HCT116 (cell line): ENCODE data around the gene SRCAP. TPM values are rescaled to one million over a fixed set of nuclear protein-coding genes. Genes with fewer than 3 reads are reported as not detected.

Experiments used
- ATAC-seq: fragments of 200-7000 bp; cut with Tn5 transposase; 2 replicates; pipeline ENCODE4 v1.9.1; 2020; ENCODE audit warnings: mild to moderate bottlenecking, moderate library complexity
- BruUV-seq: library from RNA; stranded (reverse); fragments of 400-500 nt; replicated peaks from 2 replicates; lab custom pipeline; 2021; lab: Mats Ljungman, UMichigan
- CTCF ChIA-PET: fragments of 300-600 bp; sonication (Branson Sonifier 250); formaldehyde crosslinking; loops from one replicate; lab custom pipeline; 2021; ENCODE audit warnings: antibody characterized with exemption; lab: Charles Lee
- POLR2A ChIA-PET: fragments of 300-600, 350-600 bp; sonication (Branson Sonifier 250); formaldehyde crosslinking; loops from one replicate; lab custom pipeline; 2021; ENCODE audit warnings: antibody characterized with exemption; lab: Charles Lee
- RAD21 ChIA-PET, 2 experiments: fragments of 300-600 bp; sonication (Branson Sonifier 250); formaldehyde crosslinking; loops; one replicate each; lab custom pipeline; 2023; ENCODE audit warnings: low total read pairs in 2 of 2; ENCODE audit not compliant: uncharacterized antibody in 2 of 2, unreplicated experiment in 2 of 2, low non-redundant PET in 1 of 2; lab: Charles Lee
- DNase-seq: peaks from one replicate; pipeline ENCODE4 v3.0.0-alpha.2; 2010; ENCODE audit warnings: low read depth, low spot score
- H2AFZ ChIP-seq: fragments of 200-600 bp; shearing (Covaris generic), sonication (generic); 2 replicates; pipeline ENCODE4 v1.6.1; 2017; ENCODE audit warnings: low read depth, mixed run types, mixed read lengths, antibody characterized with exemption, low read length; ENCODE audit not compliant: poor library complexity, severe bottlenecking
- H3K27ac ChIP-seq: 2 replicates; pipeline ENCODE4 v1.5.1; 2012; ENCODE audit warnings: low read depth, low read length
- H3K27me3 ChIP-seq: fragments of 200-600 bp; sonication (generic); 2 replicates; pipeline ENCODE4 v1.6.1; 2016; ENCODE audit warnings: mixed run types, low read length, mixed read lengths; ENCODE audit not compliant: insufficient read depth
- H3K36me3 ChIP-seq, 2 experiments: fragments of 200-500 bp in 1 of 2; fragments of 200-600 bp in 1 of 2; sonication (Bioruptor generic) in 1 of 2; sonication (generic) in 1 of 2; 2 replicates each; pipeline versions ENCODE4 v1.5.1 to v1.6.1; 2014 to 2016; ENCODE audit warnings: low read length in 2 of 2, inconsistent platforms in 1 of 2, mixed read lengths in 1 of 2, mixed run types in 1 of 2; ENCODE audit not compliant: insufficient read depth in 2 of 2, control insufficient read depth in 1 of 2
- H3K4me1 ChIP-seq, 2 experiments: fragments of 200-600 bp in 1 of 2; sonication (generic) in 1 of 2; 2 replicates each; pipeline versions ENCODE4 v1.5.1 to v1.6.1; 2012 to 2017; ENCODE audit warnings: low read length in 2 of 2, inconsistent platforms in 1 of 2, mild to moderate bottlenecking in 1 of 2, mixed read lengths in 1 of 2, mixed run types in 1 of 2, moderate library complexity in 1 of 2; ENCODE audit not compliant: insufficient read depth in 2 of 2, control insufficient read depth in 1 of 2
- H3K4me2 ChIP-seq: fragments of 200-600 bp; sonication (generic); 2 replicates; pipeline ENCODE4 v1.6.1; 2017; ENCODE audit warnings: mixed run types, low read length, mixed read lengths
- H3K4me3 ChIP-seq, 2 experiments: fragments of 200-600 bp in 1 of 2; sonication (generic) in 1 of 2; replicated peaks in 1 of 2; 2 replicates each; pipeline ENCODE4 v1.5.1; 2011 to 2016; ENCODE audit warnings: low read length in 2 of 2, control low read depth in 1 of 2, low read depth in 1 of 2, mild to moderate bottlenecking in 1 of 2, mixed read lengths in 1 of 2, mixed run types in 1 of 2
- H3K79me2 ChIP-seq: fragments of 200-600 bp; sonication (generic); 2 replicates; pipeline ENCODE4 v1.6.1; 2017; ENCODE audit warnings: mild to moderate bottlenecking, mixed run types, low read length, moderate library complexity, mixed read lengths; ENCODE audit not compliant: insufficient read depth
- H3K9ac ChIP-seq: fragments of 200-600 bp; sonication (generic); 2 replicates; pipeline ENCODE4 v1.6.1; 2016; ENCODE audit warnings: low read length, mixed read lengths
- H3K9me2 ChIP-seq: fragments of 200-600 bp; sonication (generic), shearing (Covaris generic); 2 replicates; pipeline ENCODE4 v1.6.1; 2017; ENCODE audit warnings: mixed run types, mild to moderate bottlenecking, moderate library complexity; ENCODE audit not compliant: insufficient read depth
- H3K9me3 ChIP-seq, 2 experiments: fragments of 200-500 bp in 1 of 2; fragments of 200-600 bp in 1 of 2; sonication (Bioruptor generic) in 1 of 2; sonication (generic) in 1 of 2; 2 replicates each; pipeline ENCODE4 v1.6.1; 2014 to 2017; ENCODE audit warnings: low read length in 2 of 2, mixed read lengths in 2 of 2, inconsistent platforms in 1 of 2, low read depth in 1 of 2, mild to moderate bottlenecking in 1 of 2, mixed run types in 1 of 2, moderate library complexity in 1 of 2; ENCODE audit not compliant: control insufficient read depth in 1 of 2, insufficient read depth in 1 of 2
- H4K20me1 ChIP-seq: fragments of 200-600 bp; sonication (generic), shearing (Covaris generic); 2 replicates; pipeline ENCODE4 v1.6.1; 2017; ENCODE audit warnings: mixed run types, mild to moderate bottlenecking, moderate library complexity; ENCODE audit not compliant: insufficient read depth
- CBX3 ChIP-seq: IDR thresholded peaks from 2 replicates; pipeline ENCODE4 v1.6.1; 2012; ENCODE audit warnings: low read depth
- CEBPB ChIP-seq: IDR thresholded peaks from 2 replicates; pipeline ENCODE4 v1.6.1; 2012; ENCODE audit warnings: low read depth
- EGR1 ChIP-seq: IDR thresholded peaks from 2 replicates; pipeline ENCODE4 v1.6.1; 2012; ENCODE audit warnings: low read depth
- ELF1 ChIP-seq: IDR thresholded peaks from 2 replicates; pipeline ENCODE4 v1.6.1; 2012; ENCODE audit warnings: low read depth, borderline replicate concordance
- EZH2 ChIP-seq: fragments of 200-600 bp; sonication (generic); IDR thresholded peaks from 2 replicates; pipeline ENCODE4 v1.6.1; 2017; ENCODE audit warnings: antibody characterized with exemption, mixed run types
- FOSL1 ChIP-seq: IDR thresholded peaks from 2 replicates; pipeline ENCODE4 v1.6.1; 2012; ENCODE audit warnings: low read depth
- JUND ChIP-seq: IDR thresholded peaks from 2 replicates; pipeline ENCODE4 v1.6.1; 2012
- POLR2A ChIP-seq: IDR thresholded peaks from 2 replicates; pipeline ENCODE4 v1.7.0; 2011; ENCODE audit warnings: borderline replicate concordance; ENCODE audit not compliant: insufficient read depth, insufficient read length; ENCODE audit errors: extremely low read depth
- POLR2AphosphoS5 ChIP-seq: IDR thresholded peaks from 2 replicates; pipeline ENCODE4 v1.6.1; 2011; ENCODE audit warnings: mild to moderate bottlenecking, low read depth, low read length, moderate library complexity
- RAD21 ChIP-seq: IDR thresholded peaks from 2 replicates; pipeline ENCODE4 v1.6.1; 2012; ENCODE audit warnings: low read depth, mild to moderate bottlenecking
- SIN3A ChIP-seq: IDR thresholded peaks from 2 replicates; pipeline ENCODE4 v1.6.1; 2012; ENCODE audit warnings: low read depth
- SP1 ChIP-seq: IDR thresholded peaks from 2 replicates; pipeline ENCODE4 v1.6.1; 2012; ENCODE audit warnings: low read depth
- SRF ChIP-seq: IDR thresholded peaks from 2 replicates; pipeline ENCODE4 v1.6.1; 2012; ENCODE audit warnings: low read depth
- TCF7L2 ChIP-seq: IDR thresholded peaks from 2 replicates; pipeline ENCODE4 v1.7.0; 2011; ENCODE audit warnings: borderline replicate concordance, inconsistent platforms; ENCODE audit not compliant: insufficient read depth, insufficient read length; ENCODE audit errors: extremely low read depth
- YY1 ChIP-seq: IDR thresholded peaks from 2 replicates; pipeline ENCODE4 v1.6.1; 2011; ENCODE audit warnings: low read length, low read depth, moderate library complexity, mild to moderate bottlenecking; ENCODE audit not compliant: insufficient replicate concordance; ENCODE audit errors: extremely low read depth
- intact Hi-C: fragments of 100-400 bp; cut with micrococcal nuclease; formaldehyde crosslinking; loops from 2 replicates; pipeline ENCODE4 v1.10.0; 2022
- total RNA-seq: library from RNA; stranded (reverse); gene quantifications from one replicate; pipeline ENCODE4 v1.2.1, GENCODE V29; 2021; ENCODE audit not compliant: unreplicated experiment
- TF ChIP-seq, protein P1 (sequence below): IDR thresholded peaks from 2 replicates; pipeline ENCODE4 v1.6.1; 2012
- TF ChIP-seq, protein P2 (sequence below): IDR thresholded peaks from 2 replicates; pipeline ENCODE4 v1.6.1; 2011; ENCODE audit warnings: mild to moderate bottlenecking, low read length, moderate library complexity; ENCODE audit not compliant: insufficient replicate concordance; ENCODE audit errors: extremely low read depth
- TF ChIP-seq, protein P3 (sequence below), 3 experiments: fragments of 200-600 bp in 1 of 3; sonication (generic) in 1 of 3; IDR thresholded peaks in 2 of 3; conservative IDR thresholded peaks in 1 of 3; 2 replicates each; pipeline ENCODE4 v1.5.1; 2012 to 2017; ENCODE audit warnings: low read depth in 2 of 3, low read length in 2 of 3, antibody characterized with exemption in 1 of 3, borderline replicate concordance in 1 of 3, control low read depth in 1 of 3, mild to moderate bottlenecking in 1 of 3, mixed read lengths in 1 of 3, mixed run types in 1 of 3, moderate library complexity in 1 of 3; ENCODE audit not compliant: insufficient read depth in 1 of 3
- TF ChIP-seq, protein P4 (sequence below): IDR thresholded peaks from 2 replicates; pipeline ENCODE4 v1.6.1; 2012; ENCODE audit warnings: low read depth

The SRCAP gene
- total RNA-seq, 1 experiment from 2014 or later, result 59.6 TPM

DNA sequence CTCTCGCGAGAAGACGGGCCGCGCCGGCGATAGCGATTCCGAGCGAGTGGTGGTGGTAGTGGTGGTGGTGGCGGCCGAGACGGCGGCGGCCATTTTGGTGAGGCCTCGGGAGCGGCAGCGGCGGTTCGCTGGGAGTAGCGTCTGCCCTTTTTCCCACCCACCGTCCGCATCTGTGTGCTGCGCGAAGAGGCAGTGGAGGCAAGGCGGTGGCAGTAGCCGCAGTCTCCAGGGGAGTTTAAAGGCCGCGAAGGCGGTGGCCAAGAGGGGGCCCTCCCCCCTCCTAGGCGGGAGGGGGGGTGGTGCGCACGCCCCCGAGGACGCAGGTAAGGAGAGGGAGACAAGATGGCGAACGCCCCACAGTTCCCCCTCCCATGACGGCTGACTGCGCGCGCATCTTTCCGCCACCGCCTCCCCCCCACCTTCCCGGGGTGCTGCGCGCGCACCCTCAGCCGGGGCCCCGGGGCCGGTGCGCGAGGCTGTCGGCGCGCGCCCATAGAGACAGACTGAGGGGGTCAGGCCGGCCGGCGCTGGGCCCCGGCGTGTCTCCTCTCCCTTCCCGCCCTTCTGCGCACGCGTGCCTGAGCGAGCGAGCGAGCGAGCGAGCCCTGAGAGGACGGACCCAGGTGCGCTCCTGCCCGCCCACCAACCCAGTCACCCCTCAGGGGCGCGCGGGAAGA lies 694 bp upstream of the SRCAP start:
- ChIA-PET RAD21 (no interaction called here), POLR2A (interaction anchor here (1.8 kb wide), 1 partner anchor 64 kb away, joined by 4 read pairs; no protein-coding TSS in a partner anchor), CTCF (interaction anchor here (1.4 to 2.5 kb wide), 2 partner anchors 47 to 268 kb away, joined by 4 to 8 read pairs; partner anchors contain the start of genes DCTPP1 and PRR14)
- peak overlapping the region; percentile 94 for H3K4me2 ChIP-seq
- peaks cover 13 to 27% of the 10 kb centered on the region in 2 experiments for H3K4me1 ChIP-seq
- peak overlapping the region; percentile 100 for H3K27ac ChIP-seq
- no peaks in the 10 kb centered on the region for H3K27me3 ChIP-seq
- DNase-seq, result peak; percentile 95
- BruUV-seq, result no TSS peak
- no peaks in the 10 kb centered on the region for H3K9me2 ChIP-seq
- H3K79me2 ChIP-seq, result peaks cover 42% of the 10 kb centered on the region
- peak; percentile 75 for ATAC-seq
- peaks cover 11 to 27% of the 10 kb centered on the region in 2 experiments for H3K36me3 ChIP-seq
- peak overlapping the region; percentile 94 to 95 for H3K4me3 ChIP-seq
- intact Hi-C loops, result loop anchor here (1.0 to 2.0 kb wide), 3 partner anchors 39 to 224 kb away; partner anchors contain the start of gene FBRS
- H3K9ac ChIP-seq, result peak overlapping the region; percentile 100
- no peak overlapping the region for H2AFZ ChIP-seq
- H4K20me1 ChIP-seq, result no peaks in the 10 kb centered on the region
- H3K9me3 ChIP-seq, result no peaks in the 10 kb centered on the region
- TF ChIP-seq, protein P1, sequence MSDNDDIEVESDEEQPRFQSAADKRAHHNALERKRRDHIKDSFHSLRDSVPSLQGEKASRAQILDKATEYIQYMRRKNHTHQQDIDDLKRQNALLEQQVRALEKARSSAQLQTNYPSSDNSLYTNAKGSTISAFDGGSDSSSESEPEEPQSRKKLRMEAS, result peak; percentile 60
- TF ChIP-seq POLR2A, result no peak
- no peak for TF ChIP-seq TCF7L2
- peak; percentile 94 for TF ChIP-seq YY1
- TF ChIP-seq RAD21, result no peak
- TF ChIP-seq FOSL1, result no peak
- TF ChIP-seq, protein P2, sequence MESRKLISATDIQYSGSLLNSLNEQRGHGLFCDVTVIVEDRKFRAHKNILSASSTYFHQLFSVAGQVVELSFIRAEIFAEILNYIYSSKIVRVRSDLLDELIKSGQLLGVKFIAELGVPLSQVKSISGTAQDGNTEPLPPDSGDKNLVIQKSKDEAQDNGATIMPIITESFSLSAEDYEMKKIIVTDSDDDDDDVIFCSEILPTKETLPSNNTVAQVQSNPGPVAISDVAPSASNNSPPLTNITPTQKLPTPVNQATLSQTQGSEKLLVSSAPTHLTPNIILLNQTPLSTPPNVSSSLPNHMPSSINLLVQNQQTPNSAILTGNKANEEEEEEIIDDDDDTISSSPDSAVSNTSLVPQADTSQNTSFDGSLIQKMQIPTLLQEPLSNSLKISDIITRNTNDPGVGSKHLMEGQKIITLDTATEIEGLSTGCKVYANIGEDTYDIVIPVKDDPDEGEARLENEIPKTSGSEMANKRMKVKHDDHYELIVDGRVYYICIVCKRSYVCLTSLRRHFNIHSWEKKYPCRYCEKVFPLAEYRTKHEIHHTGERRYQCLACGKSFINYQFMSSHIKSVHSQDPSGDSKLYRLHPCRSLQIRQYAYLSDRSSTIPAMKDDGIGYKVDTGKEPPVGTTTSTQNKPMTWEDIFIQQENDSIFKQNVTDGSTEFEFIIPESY, result no peak
- peak; percentile 65 for TF ChIP-seq SP1
- TF ChIP-seq CEBPB, result no peak
- TF ChIP-seq, protein P3, sequence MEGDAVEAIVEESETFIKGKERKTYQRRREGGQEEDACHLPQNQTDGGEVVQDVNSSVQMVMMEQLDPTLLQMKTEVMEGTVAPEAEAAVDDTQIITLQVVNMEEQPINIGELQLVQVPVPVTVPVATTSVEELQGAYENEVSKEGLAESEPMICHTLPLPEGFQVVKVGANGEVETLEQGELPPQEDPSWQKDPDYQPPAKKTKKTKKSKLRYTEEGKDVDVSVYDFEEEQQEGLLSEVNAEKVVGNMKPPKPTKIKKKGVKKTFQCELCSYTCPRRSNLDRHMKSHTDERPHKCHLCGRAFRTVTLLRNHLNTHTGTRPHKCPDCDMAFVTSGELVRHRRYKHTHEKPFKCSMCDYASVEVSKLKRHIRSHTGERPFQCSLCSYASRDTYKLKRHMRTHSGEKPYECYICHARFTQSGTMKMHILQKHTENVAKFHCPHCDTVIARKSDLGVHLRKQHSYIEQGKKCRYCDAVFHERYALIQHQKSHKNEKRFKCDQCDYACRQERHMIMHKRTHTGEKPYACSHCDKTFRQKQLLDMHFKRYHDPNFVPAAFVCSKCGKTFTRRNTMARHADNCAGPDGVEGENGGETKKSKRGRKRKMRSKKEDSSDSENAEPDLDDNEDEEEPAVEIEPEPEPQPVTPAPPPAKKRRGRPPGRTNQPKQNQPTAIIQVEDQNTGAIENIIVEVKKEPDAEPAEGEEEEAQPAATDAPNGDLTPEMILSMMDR (IDR thresholded peaks at IDR 0.05 in 2 of 3, conservative IDR thresholded peaks at IDR 0.05 in 1 of 3; ENCODE audit: borderline replicate concordance in 1 of 3, insufficient read depth in 1 of 3, low read depth in 2 of 3, low read length in 2 of 3), result no peak
- TF ChIP-seq, protein P4, sequence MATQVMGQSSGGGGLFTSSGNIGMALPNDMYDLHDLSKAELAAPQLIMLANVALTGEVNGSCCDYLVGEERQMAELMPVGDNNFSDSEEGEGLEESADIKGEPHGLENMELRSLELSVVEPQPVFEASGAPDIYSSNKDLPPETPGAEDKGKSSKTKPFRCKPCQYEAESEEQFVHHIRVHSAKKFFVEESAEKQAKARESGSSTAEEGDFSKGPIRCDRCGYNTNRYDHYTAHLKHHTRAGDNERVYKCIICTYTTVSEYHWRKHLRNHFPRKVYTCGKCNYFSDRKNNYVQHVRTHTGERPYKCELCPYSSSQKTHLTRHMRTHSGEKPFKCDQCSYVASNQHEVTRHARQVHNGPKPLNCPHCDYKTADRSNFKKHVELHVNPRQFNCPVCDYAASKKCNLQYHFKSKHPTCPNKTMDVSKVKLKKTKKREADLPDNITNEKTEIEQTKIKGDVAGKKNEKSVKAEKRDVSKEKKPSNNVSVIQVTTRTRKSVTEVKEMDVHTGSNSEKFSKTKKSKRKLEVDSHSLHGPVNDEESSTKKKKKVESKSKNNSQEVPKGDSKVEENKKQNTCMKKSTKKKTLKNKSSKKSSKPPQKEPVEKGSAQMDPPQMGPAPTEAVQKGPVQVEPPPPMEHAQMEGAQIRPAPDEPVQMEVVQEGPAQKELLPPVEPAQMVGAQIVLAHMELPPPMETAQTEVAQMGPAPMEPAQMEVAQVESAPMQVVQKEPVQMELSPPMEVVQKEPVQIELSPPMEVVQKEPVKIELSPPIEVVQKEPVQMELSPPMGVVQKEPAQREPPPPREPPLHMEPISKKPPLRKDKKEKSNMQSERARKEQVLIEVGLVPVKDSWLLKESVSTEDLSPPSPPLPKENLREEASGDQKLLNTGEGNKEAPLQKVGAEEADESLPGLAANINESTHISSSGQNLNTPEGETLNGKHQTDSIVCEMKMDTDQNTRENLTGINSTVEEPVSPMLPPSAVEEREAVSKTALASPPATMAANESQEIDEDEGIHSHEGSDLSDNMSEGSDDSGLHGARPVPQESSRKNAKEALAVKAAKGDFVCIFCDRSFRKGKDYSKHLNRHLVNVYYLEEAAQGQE, result no peak
- TF ChIP-seq EZH2, result no peak
- no peak; the same call in 1 of the 2 replicates for TF ChIP-seq SRF
- peak; percentile 86 for TF ChIP-seq EGR1
- TF ChIP-seq ELF1, result no peak
- TF ChIP-seq POLR2AphosphoS5, result peak; percentile 80
- no peak; the same call in 1 of the 2 replicates for TF ChIP-seq SIN3A
- no peak for TF ChIP-seq JUND
- TF ChIP-seq CBX3, result peak; percentile 55; the same call in 1 of the 2 replicates
